ENCODE results near the gene BMP5. TPM values are rescaled to one million over a fixed set of nuclear protein-coding genes. Genes with fewer than 3 reads are reported as not detected.
"Not testable (repeated sequence)": the region's sequence is repeated elsewhere in the genome, so short reads cannot be mapped to it uniquely, and the experiment has no call there.

The BMP5 gene
- total and polyA plus RNA-seq, 5 donors from 2014 or later, result not detected

- not testable (repeated sequence) for H3K36me3 ChIP-seq (ENCODE audit: control insufficient read depth, insufficient read depth, low read length); H3K9me3 ChIP-seq (ENCODE audit: control insufficient read depth in 2 of 2, low read length in 2 of 2); H3K4me1 Mint-ChIP-seq; H3K27ac Mint-ChIP-seq; ATAC-seq (ENCODE audit: low read depth in 2 of 2); H3K27me3 Mint-ChIP-seq; H3K27me3 ChIP-seq (ENCODE audit: control insufficient read depth, insufficient read depth, low read length); H3K4me3 ChIP-seq (ENCODE audit: low read depth, low read length); H3K4me1 ChIP-seq (ENCODE audit: control insufficient read depth, insufficient read depth, low read length, poor library complexity, severe bottlenecking); H3K4me3 Mint-ChIP-seq; H3K36me3 Mint-ChIP-seq; DNase-seq; H3K27ac ChIP-seq (ENCODE audit: insufficient read depth, low read length, poor library complexity, severe bottlenecking)
- H3K9me3 Mint-ChIP-seq, result peaks cover 0 to 11% (median 3%) of the 10 kb centered on the region in 7 donors
These were observed 35.1 kb upstream of the BMP5 start for GRCh38 chr6:55910466-55910865.

DNA sequence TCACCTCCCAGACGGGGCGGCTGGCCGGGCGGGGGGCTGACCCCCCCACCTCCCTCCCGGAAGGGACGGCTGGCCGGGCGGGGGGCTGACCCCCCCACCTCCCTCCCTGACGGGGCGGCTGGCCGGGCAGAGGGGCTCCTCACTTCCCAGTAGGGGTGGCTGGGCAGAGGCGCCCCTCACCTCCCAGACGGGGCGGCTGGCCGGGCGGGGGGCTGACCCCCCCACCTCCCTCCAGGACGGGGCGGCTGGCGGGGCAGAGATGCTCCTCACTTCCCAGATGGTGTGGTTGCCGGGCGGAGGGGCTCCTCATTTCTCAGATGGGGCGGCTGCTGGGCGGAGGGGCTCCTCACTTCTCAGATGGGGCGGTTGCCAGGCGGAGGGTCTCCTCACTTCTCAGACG, 34.5 kb upstream of the BMP5 start:
- not testable (repeated sequence) for H3K4me1 ChIP-seq (ENCODE audit: control insufficient read depth, insufficient read depth, low read length, poor library complexity, severe bottlenecking); H3K27ac ChIP-seq (ENCODE audit: insufficient read depth, low read length, poor library complexity, severe bottlenecking); H3K36me3 Mint-ChIP-seq; H3K27me3 Mint-ChIP-seq; DNase-seq; H3K9me3 ChIP-seq (ENCODE audit: control insufficient read depth in 2 of 2, low read length in 2 of 2); H3K4me1 Mint-ChIP-seq; H3K36me3 ChIP-seq (ENCODE audit: control insufficient read depth, insufficient read depth, low read length); H3K27ac Mint-ChIP-seq; H3K4me3 ChIP-seq (ENCODE audit: low read depth, low read length); ATAC-seq (ENCODE audit: low read depth in 2 of 2); H3K27me3 ChIP-seq (ENCODE audit: control insufficient read depth, insufficient read depth, low read length); H3K4me3 Mint-ChIP-seq
- H3K9me3 Mint-ChIP-seq, result peaks cover 0 to 11% (median 5%) of the 10 kb centered on the region in 7 donors

DNA sequence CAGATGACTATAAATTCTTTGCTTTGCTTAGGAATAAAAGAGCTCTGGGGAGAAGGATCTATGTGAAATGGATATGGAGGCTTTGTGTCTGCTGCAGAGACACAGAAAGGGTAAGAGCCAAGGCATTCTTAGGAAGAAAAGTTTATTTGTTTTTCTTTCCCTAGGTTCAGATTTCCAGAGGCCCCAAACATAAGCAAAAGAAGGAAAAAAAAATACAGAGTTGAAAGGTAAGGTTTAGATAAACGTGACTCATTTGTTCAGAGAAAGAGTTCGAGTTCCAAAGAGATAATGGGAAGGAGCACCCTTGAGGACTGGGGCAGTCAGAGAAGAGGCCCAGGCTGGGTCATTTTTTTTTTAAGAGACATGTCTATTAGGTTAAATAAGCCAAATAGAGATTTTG, 27.4 kb upstream of the BMP5 start:
- no peaks in the 10 kb centered on the region for H3K36me3 Mint-ChIP-seq
- no peak overlapping the region for H3K4me3 ChIP-seq (ENCODE audit: low read depth, low read length)
- H3K9me3 Mint-ChIP-seq, result peaks cover 4 to 16% (median 7%) of the 10 kb centered on the region in 7 donors
- no peaks in the 10 kb centered on the region for H3K4me1 Mint-ChIP-seq
- DNase-seq (no peak), ATAC-seq (ENCODE audit: low read depth in 2 of 2) (no peak)
- no peak overlapping the region for H3K27ac ChIP-seq (ENCODE audit: insufficient read depth, low read length, poor library complexity, severe bottlenecking)
- no peaks in the 10 kb centered on the region for H3K9me3 ChIP-seq (ENCODE audit: control insufficient read depth in 2 of 2, low read length in 2 of 2)
- no peaks in the 10 kb centered on the region for H3K27me3 Mint-ChIP-seq
- no peaks in the 10 kb centered on the region for H3K36me3 ChIP-seq (ENCODE audit: control insufficient read depth, insufficient read depth, low read length)
- no peak overlapping the region for H3K27ac Mint-ChIP-seq
- no peaks in the 10 kb centered on the region for H3K27me3 ChIP-seq (ENCODE audit: control insufficient read depth, insufficient read depth, low read length)
- H3K4me1 ChIP-seq (ENCODE audit: control insufficient read depth, insufficient read depth, low read length, poor library complexity, severe bottlenecking), result no peaks in the 10 kb centered on the region
- no peak overlapping the region for H3K4me3 Mint-ChIP-seq

- Mint-ChIP-seq H3K4me1 (no peaks in the 10 kb centered on the region), H3K9me3 (peaks cover 4 to 18% (median 8%) of the 10 kb centered on the region in 7 donors), H3K36me3 (no peaks in the 10 kb centered on the region), H3K4me3 (no peak overlapping the region), H3K27me3 (no peaks in the 10 kb centered on the region), H3K27ac (no peak overlapping the region)
- no peaks in the 10 kb centered on the region for H3K4me1 ChIP-seq (ENCODE audit: control insufficient read depth, insufficient read depth, low read length, poor library complexity, severe bottlenecking)
- no peaks in the 10 kb centered on the region for H3K36me3 ChIP-seq (ENCODE audit: control insufficient read depth, insufficient read depth, low read length)
- no peaks in the 10 kb centered on the region for H3K27me3 ChIP-seq (ENCODE audit: control insufficient read depth, insufficient read depth, low read length)
- no peak overlapping the region for H3K4me3 ChIP-seq (ENCODE audit: low read depth, low read length)
- DNase-seq (no peak), ATAC-seq (ENCODE audit: low read depth in 2 of 2) (no peak)
- no peak overlapping the region for H3K27ac ChIP-seq (ENCODE audit: insufficient read depth, low read length, poor library complexity, severe bottlenecking)
- peaks cover 0 to 3% of the 10 kb centered on the region in 2 experiments for H3K9me3 ChIP-seq (ENCODE audit: control insufficient read depth in 2 of 2, low read length in 2 of 2)
These were observed 26.4 kb upstream of the BMP5 start for GRCh38 chr6:55901765-55902270.

GRCh38 chr6:55898342-55898741, 23.0 kb upstream of the BMP5 start:
- no peaks in the 10 kb centered on the region for H3K4me1 ChIP-seq (ENCODE audit: control insufficient read depth, insufficient read depth, low read length, poor library complexity, severe bottlenecking)
- no peak overlapping the region for H3K4me3 ChIP-seq (ENCODE audit: low read depth, low read length)
- H3K9me3 ChIP-seq (ENCODE audit: control insufficient read depth in 2 of 2, low read length in 2 of 2), result peaks cover 0 to 3% of the 10 kb centered on the region in 2 experiments
- Mint-ChIP-seq H3K36me3 (no peaks in the 10 kb centered on the region), H3K9me3 (peaks cover 2 to 20% (median 10%) of the 10 kb centered on the region in 7 donors), H3K27me3 (no peaks in the 10 kb centered on the region), H3K4me1 (no peaks in the 10 kb centered on the region), H3K27ac (no peak overlapping the region), H3K4me3 (no peak overlapping the region)
- DNase-seq (no peak), ATAC-seq (ENCODE audit: low read depth in 2 of 2) (no peak)
- H3K36me3 ChIP-seq (ENCODE audit: control insufficient read depth, insufficient read depth, low read length), result no peaks in the 10 kb centered on the region
- H3K27ac ChIP-seq (ENCODE audit: insufficient read depth, low read length, poor library complexity, severe bottlenecking), result no peak overlapping the region
- H3K27me3 ChIP-seq (ENCODE audit: control insufficient read depth, insufficient read depth, low read length), result no peaks in the 10 kb centered on the region

DNA sequence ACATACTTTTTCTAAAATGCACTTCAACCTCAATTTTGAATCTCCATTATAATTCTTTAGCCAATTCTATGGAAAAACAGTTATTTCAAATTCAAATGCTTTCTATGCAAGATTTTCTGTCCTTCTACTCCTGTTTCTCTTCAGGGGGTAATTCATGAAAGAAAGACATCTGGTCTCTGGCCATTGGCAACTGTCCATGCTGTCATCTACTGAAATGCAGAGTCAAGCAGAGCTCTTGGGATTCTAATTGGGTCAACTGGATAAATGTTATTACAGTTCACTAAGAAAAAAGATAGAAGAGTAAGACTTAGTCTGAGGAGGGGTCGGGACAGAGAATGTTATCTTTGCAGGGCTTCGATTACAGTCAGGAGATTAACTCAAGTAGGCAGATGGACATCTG, 22.0 kb upstream of the BMP5 start:
- no peaks in the 10 kb centered on the region for H3K27me3 ChIP-seq (ENCODE audit: control insufficient read depth, insufficient read depth, low read length)
- ATAC-seq (ENCODE audit: low read depth in 2 of 2) (no peak), DNase-seq (no peak)
- H3K4me3 ChIP-seq (ENCODE audit: low read depth, low read length), result no peak overlapping the region
- no peak overlapping the region for H3K4me3 Mint-ChIP-seq
- peaks cover 0 to 3% of the 10 kb centered on the region in 2 experiments for H3K9me3 ChIP-seq (ENCODE audit: control insufficient read depth in 2 of 2, low read length in 2 of 2)
- no peak overlapping the region for H3K27ac ChIP-seq (ENCODE audit: insufficient read depth, low read length, poor library complexity, severe bottlenecking)
- H3K27ac Mint-ChIP-seq, result no peak overlapping the region
- H3K4me1 Mint-ChIP-seq, result no peaks in the 10 kb centered on the region
- no peaks in the 10 kb centered on the region for H3K36me3 Mint-ChIP-seq
- H3K4me1 ChIP-seq (ENCODE audit: control insufficient read depth, insufficient read depth, low read length, poor library complexity, severe bottlenecking), result no peaks in the 10 kb centered on the region
- H3K9me3 Mint-ChIP-seq, result peaks cover 2 to 20% (median 8%) of the 10 kb centered on the region in 7 donors
- H3K27me3 Mint-ChIP-seq, result no peaks in the 10 kb centered on the region
- H3K36me3 ChIP-seq (ENCODE audit: control insufficient read depth, insufficient read depth, low read length), result no peaks in the 10 kb centered on the region

DNA sequence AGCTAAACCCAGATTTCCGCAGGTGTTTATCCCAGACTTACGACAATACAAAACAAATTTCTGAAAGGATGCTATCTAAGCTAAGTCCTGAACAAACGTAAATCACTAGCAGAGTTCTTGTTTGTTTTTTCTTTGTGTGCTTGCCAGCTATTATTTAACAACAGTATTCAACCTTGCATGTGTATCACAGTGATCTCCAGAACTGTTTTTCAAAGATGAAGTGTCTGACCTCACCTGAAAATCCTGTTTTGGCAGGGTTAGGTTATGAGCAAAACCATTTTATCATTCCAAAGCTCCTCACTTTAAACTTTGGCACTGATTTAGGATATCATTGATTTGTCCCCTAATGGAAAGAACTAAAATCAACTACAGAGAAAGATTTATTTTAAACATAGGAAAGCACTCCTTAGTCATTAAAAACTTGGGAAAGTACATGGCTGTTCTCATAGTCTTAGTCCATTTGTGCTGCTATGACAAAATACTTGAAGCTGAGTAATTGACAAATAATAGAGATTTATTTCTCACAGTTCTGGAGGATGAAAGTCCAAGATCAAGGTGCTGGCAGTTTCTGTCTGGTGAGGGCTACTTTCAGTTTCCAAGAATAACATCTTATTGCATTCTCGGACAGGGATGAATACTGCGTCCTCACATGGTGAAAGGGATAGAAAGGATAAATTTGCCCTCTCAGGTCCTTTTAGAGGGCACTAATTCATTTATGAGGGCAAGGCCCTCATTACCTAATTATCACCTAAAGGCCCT, 20.8 kb upstream of the BMP5 start:
- no peak overlapping the region for H3K4me3 Mint-ChIP-seq
- no peaks in the 10 kb centered on the region for H3K27me3 ChIP-seq (ENCODE audit: control insufficient read depth, insufficient read depth, low read length)
- H3K9me3 ChIP-seq (ENCODE audit: control insufficient read depth in 2 of 2, low read length in 2 of 2), result peaks cover 0 to 3% of the 10 kb centered on the region in 2 experiments
- H3K4me3 ChIP-seq (ENCODE audit: low read depth, low read length), result no peak overlapping the region
- H3K36me3 ChIP-seq (ENCODE audit: control insufficient read depth, insufficient read depth, low read length), result no peaks in the 10 kb centered on the region
- no peaks in the 10 kb centered on the region for H3K27me3 Mint-ChIP-seq
- peaks cover 7 to 20% (median 8%) of the 10 kb centered on the region in 7 donors for H3K9me3 Mint-ChIP-seq
- H3K4me1 Mint-ChIP-seq, result no peaks in the 10 kb centered on the region
- H3K27ac ChIP-seq (ENCODE audit: insufficient read depth, low read length, poor library complexity, severe bottlenecking), result no peak overlapping the region
- H3K27ac Mint-ChIP-seq, result no peak overlapping the region
- no peak for DNase-seq
- H3K4me1 ChIP-seq (ENCODE audit: control insufficient read depth, insufficient read depth, low read length, poor library complexity, severe bottlenecking), result no peaks in the 10 kb centered on the region
- H3K36me3 Mint-ChIP-seq, result no peaks in the 10 kb centered on the region
- ATAC-seq (ENCODE audit: low read depth in 2 of 2), result no peak
